SK-N-SH treated with all-trans-retinoic acid at 6 μM for 48 hours (cell line): ENCODE data around the gene SIL1.

ENCODE experiments used
- ATAC-seq: fragments of 200-7000 bp; cut with Tn5 transposase; 3 replicates; pipeline ENCODE4 v1.9.1; 2020; ENCODE audit warnings: mild to moderate bottlenecking, moderate library complexity
- ARNTL ChIP-seq: fragments of 450-650 bp; formaldehyde crosslinking; IDR thresholded peaks from 2 replicates; pipeline ENCODE4 v1.5.0; 2020; ENCODE audit warnings: low read depth, mild to moderate bottlenecking, moderate library complexity, borderline replicate concordance
- BACH2 ChIP-seq: fragments of 250-450 bp; sonication (Bioruptor Pico); IDR thresholded peaks from 2 replicates; pipeline ENCODE4 v1.9.0; 2021; ENCODE audit warnings: mild to moderate bottlenecking, borderline replicate concordance
- CREB5 ChIP-seq: fragments of 250-450 bp; sonication (Bioruptor Pico); IDR thresholded peaks from 2 replicates; pipeline ENCODE4 v1.5.1; 2020; ENCODE audit warnings: low read depth, mild to moderate bottlenecking, moderate library complexity
- CSDC2 ChIP-seq: fragments of 250-450 bp; sonication (Bioruptor Pico); IDR thresholded peaks from 2 replicates; pipeline ENCODE4 v1.5.0; 2020; ENCODE audit warnings: mild to moderate bottlenecking, moderate library complexity
- CSRNP3 ChIP-seq: fragments of 250-450 bp; sonication (Bioruptor Pico); IDR thresholded peaks from 2 replicates; pipeline ENCODE4 v1.5.1; 2021; ENCODE audit warnings: mild to moderate bottlenecking, moderate library complexity
- ESRRG ChIP-seq: fragments of 250-450 bp; sonication (Bioruptor Pico); IDR thresholded peaks from 2 replicates; pipeline ENCODE4 v1.6.1; 2021; ENCODE audit warnings: mild to moderate bottlenecking
- ISL1 ChIP-seq: fragments of 250-450 bp; sonication (Bioruptor Pico); IDR thresholded peaks from 2 replicates; pipeline ENCODE4 v2.1.2; 2022; ENCODE audit warnings: mild to moderate bottlenecking, moderate library complexity
- OSR1 ChIP-seq: fragments of 250-450 bp; sonication (Bioruptor Pico); IDR thresholded peaks from 2 replicates; pipeline ENCODE4 v1.8.0; 2022; ENCODE audit warnings: moderate library complexity, mild to moderate bottlenecking, inconsistent platforms
- PATZ1 ChIP-seq: fragments of 250-450 bp; sonication (Bioruptor Pico); IDR thresholded peaks from 2 replicates; pipeline ENCODE4 v1.8.0; 2020; ENCODE audit warnings: mild to moderate bottlenecking, moderate library complexity, borderline replicate concordance
- POU6F1 ChIP-seq: fragments of 250-450 bp; sonication (Bioruptor Pico); IDR thresholded peaks from 2 replicates; pipeline ENCODE4 v1.8.0; 2021; ENCODE audit warnings: low read depth, mild to moderate bottlenecking, moderate library complexity, borderline replicate concordance
- PPARA ChIP-seq: fragments of 250-450 bp; sonication (Bioruptor Pico); IDR thresholded peaks from 2 replicates; pipeline ENCODE4 v1.5.0; 2020; ENCODE audit warnings: mild to moderate bottlenecking, borderline replicate concordance
- RARB ChIP-seq: fragments of 250-450 bp; sonication (Bioruptor Pico); IDR thresholded peaks from 2 replicates; pipeline ENCODE4 v1.8.0; 2021; ENCODE audit warnings: mild to moderate bottlenecking, moderate library complexity
- SNAI2 ChIP-seq: fragments of 250-450 bp; sonication (Bioruptor Pico); IDR thresholded peaks from 2 replicates; pipeline ENCODE4 v1.5.0; 2020; ENCODE audit warnings: mild to moderate bottlenecking, moderate library complexity
- TCF4 ChIP-seq: fragments of 250-450 bp; sonication (Bioruptor Pico); IDR thresholded peaks from 2 replicates; pipeline ENCODE4 v1.8.0; 2021; ENCODE audit warnings: mild to moderate bottlenecking, moderate library complexity, borderline replicate concordance
- TOX ChIP-seq: fragments of 250-450 bp; sonication (Bioruptor Pico); IDR thresholded peaks from 2 replicates; pipeline ENCODE4 v1.8.0; 2021; ENCODE audit warnings: mild to moderate bottlenecking, moderate library complexity, borderline replicate concordance
- TSHZ2 ChIP-seq: fragments of 250-450 bp; sonication (Bioruptor Pico); IDR thresholded peaks from 2 replicates; pipeline ENCODE4 v1.5.0; 2020; ENCODE audit warnings: mild to moderate bottlenecking, moderate library complexity
- ZC3H10 ChIP-seq: fragments of 250-450 bp; sonication (Bioruptor Pico); IDR thresholded peaks from 2 replicates; pipeline ENCODE4 v1.5.1; 2021; ENCODE audit warnings: mild to moderate bottlenecking, moderate library complexity
- ZFP30 ChIP-seq: fragments of 450-650 bp; formaldehyde crosslinking; IDR thresholded peaks from 2 replicates; pipeline ENCODE4 v1.5.0; 2022; ENCODE audit warnings: mild to moderate bottlenecking, moderate library complexity
- ZNF70 ChIP-seq: fragments of 450-650 bp; formaldehyde crosslinking; IDR thresholded peaks from 2 replicates; pipeline ENCODE4 v1.5.0; 2020; ENCODE audit warnings: mild to moderate bottlenecking, moderate library complexity
- ZNF8 ChIP-seq: fragments of 450-650 bp; formaldehyde crosslinking; IDR thresholded peaks from 2 replicates; pipeline ENCODE4 v1.5.0; 2020; ENCODE audit warnings: mild to moderate bottlenecking, moderate library complexity

The SIL1 gene

GRCh38 chr5:138935466-138935865 lies 262.7 kb downstream of the SIL1 start:
- TF ChIP-seq ZNF70 (CRISPR knock-in tag): no peak
- no peak for TF ChIP-seq CSRNP3 (CRISPR knock-in tag)
- no peak for TF ChIP-seq OSR1
- TF ChIP-seq TOX (CRISPR knock-in tag): no peak
- no peak for TF ChIP-seq ESRRG
- TF ChIP-seq PATZ1 (CRISPR knock-in tag): no peak
- no peak for ATAC-seq

- TF ChIP-seq ZFP30 (CRISPR knock-in tag) (no peak), ARNTL (CRISPR knock-in tag) (no peak), PATZ1 (CRISPR knock-in tag) (no peak), POU6F1 (CRISPR knock-in tag) (no peak), RARB (CRISPR knock-in tag) (no peak)
- TF ChIP-seq, all 23 proteins: peak for 0
- no peak for ATAC-seq
Measured at GRCh38 chr5:138934971-138935370, 263.2 kb downstream of the SIL1 start.

- ATAC-seq: no peak
- TF ChIP-seq CSDC2 (no peak), SNAI2 (CRISPR knock-in tag) (no peak), ZNF70 (CRISPR knock-in tag) (no peak), OSR1 (no peak), ESRRG (no peak), PATZ1 (CRISPR knock-in tag) (no peak), BACH2 (CRISPR knock-in tag) (no peak), ZNF8 (CRISPR knock-in tag) (no peak), ARNTL (CRISPR knock-in tag) (no peak), CREB5 (no peak), RARB (CRISPR knock-in tag) (no peak), TOX (CRISPR knock-in tag) (no peak), ZFP30 (CRISPR knock-in tag) (no peak), ISL1 (CRISPR knock-in tag) (no peak), TSHZ2 (no peak), CSRNP3 (CRISPR knock-in tag) (no peak), PPARA (no peak), TCF4 (CRISPR knock-in tag) (no peak), ZC3H10 (CRISPR knock-in tag) (no peak)
- TF ChIP-seq, all 23 proteins: peak for 0
Measured at GRCh38 chr5:138933522-138934290, 264.5 kb downstream of the SIL1 start.
